Activated CD4-positive, alpha-beta T cell treated with anti-CD3 and anti-CD28 coated beads for 24 hours (primary cell): ENCODE measurements around the gene TP53.

Experiments used
- DNase-seq, 2 donors: peaks; one replicate each; pipeline ENCODE4 v3.0.0-alpha.2; 2020; ENCODE audit warnings: low read depth in 2 of 2

Gene TP53

GRCh38 chr17:7687072-7687907 is at the start of gene TP53:
TP53 (minus strand) TSS chr17:7687490; CDS start chr17:7676594, 10,896 bp downstream.
- peak; percentile 71 to 83 for DNase-seq

DNA sequence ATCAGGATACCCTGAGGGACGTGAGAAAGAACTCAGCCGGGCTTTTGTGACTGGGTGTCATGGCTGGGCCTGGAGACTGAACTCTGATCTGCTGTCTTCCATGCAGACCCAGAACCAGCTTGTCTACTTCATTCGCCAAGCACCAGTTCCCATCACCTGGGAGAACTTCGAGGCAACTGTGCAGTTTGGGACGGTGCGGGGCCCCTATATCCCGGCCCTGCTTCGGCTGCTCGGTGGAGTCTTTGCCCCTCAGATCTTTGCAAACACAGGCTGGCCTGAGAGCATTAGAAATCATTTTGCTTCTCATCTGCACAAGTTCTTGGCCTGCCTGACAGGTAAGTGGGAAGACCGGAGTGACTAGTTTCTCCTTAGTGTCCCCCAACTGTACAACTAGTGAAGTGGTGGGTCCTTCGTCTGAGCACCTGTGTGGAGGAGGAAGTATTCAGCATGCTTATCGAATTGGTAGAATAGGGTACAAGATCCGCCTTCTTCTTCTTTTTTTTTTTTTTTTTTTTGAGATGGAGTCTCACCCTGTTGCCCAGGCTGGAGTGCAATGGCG is 45.8 kb upstream of the TP53 start:
- no peak for DNase-seq

DNA sequence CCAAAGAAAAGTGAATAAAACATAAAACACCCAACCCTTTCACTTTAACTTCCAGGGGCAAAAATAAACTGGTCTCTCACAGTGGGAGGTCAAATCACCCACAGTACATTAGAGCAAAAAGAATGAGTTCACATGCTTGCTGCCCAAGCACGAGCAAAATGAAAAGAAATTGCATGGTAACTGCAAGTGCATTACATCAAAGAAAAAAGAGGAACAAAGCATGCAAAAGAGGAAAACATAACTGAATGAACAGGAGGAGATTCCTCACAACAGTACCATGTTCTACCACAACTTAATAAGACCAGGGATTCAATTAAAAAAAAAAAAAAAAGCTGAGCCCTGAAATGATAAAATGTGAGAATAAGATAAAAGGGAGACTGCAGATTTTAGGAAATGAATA is 42.5 kb upstream of the TP53 start:
- DNase-seq = no peak

GRCh38 chr17:7727886-7728285 is 40.6 kb upstream of the TP53 start:
- DNase-seq = no peak

DNA sequence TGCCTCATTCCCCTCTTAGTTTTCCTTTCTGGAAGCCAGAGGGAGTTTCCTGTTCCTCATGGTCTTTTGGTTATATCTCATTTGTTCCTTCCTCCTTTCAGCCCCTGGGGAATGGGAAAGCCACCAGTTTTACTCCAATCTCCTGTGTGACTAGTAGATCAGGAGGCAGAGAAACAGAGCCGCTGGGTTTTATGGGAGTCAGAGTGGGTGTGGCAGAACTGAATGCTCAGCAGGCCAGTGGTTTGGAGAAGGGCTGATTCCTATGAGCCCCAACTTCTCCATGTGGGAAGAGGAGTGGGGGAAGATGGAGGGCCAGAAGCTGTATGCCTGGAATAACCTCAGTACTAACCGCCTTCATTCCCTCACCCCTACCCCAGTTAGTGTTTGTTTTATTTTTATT is 34.3 kb upstream of the TP53 start:
- DNase-seq = no peak

GRCh38 chr17:7720125-7720524 is 32.8 kb upstream of the TP53 start:
- DNase-seq = no peak

DNA sequence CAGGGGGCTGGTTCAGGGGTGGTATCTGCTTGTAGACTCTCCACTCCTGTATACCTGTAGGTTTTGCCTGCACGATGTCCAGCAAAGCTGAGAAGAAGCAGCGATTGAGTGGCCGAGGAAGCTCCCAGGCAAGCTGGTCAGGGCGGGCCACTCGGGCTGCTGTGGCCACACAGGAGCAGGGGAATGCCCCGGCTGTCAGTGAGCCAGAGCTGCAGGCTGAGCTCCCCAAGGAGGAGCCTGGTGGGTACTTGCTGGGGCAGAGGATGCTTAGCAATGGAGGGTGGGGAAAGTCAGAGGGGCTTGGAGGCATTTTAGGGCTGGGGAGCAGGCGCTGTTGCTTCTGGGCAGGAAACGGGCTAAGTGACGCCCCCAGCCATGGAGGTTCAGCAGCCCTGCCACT is 32.4 kb upstream of the TP53 start:
- no peak for DNase-seq

- DNase-seq = no peak
These were observed 30.6 kb upstream of the TP53 start for GRCh38 chr17:7717756-7718350.

- peak in 1 of 2 donors; percentile 38 for DNase-seq
These were observed 29.8 kb upstream of the TP53 start, which contains the start of gene DNAH2 for GRCh38 chr17:7716901-7717755. DNAH2 (plus strand) TSS chr17:7717744; CDS start chr17:7719735, 1,991 bp downstream.

DNA sequence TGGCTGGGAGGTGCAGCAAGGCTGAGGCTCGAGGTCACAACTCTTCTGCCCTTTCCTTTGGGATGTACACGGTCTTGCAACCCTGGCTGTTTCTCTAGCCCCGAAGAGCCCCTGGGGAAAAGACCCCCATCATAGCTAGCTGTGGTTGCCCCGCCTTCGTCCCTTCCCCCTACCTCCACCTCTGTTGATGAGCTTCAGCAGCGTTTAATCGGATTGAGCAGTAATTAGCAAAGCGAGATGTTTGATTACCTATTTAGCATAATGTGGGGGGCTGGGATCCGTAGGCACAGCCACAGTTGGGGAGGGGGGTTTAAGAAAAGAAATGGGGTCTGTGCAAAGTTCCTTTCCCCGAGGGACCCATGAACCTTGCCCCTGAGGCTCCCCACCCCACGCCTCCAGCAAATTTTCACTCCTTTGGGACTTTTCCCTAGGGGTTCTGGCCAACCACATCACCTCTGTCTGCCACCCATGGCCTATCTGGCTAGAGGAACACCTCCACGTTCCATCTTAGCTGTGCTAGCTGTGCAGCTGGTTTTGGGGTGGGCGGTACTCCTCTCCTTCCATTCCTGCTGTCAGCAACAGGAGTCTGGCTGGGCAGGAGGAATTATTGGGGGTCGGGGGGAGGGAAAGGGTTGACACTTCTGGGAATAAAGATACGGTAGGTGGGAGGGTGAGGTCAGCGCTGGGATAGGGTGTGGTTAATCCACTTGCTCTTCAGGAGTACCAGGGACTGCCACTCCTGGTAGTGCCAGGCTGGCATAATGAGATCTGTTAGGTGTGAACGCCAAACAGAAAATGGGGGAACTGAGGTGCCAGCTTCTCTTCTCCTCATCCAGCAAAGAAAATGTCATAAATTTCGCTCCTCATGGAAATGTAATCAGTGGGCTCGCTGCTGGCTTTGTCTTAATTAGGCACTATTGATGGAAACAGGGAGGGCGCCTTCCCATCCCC is 28.9 kb upstream of the TP53 start:
- no peak for DNase-seq

DNA sequence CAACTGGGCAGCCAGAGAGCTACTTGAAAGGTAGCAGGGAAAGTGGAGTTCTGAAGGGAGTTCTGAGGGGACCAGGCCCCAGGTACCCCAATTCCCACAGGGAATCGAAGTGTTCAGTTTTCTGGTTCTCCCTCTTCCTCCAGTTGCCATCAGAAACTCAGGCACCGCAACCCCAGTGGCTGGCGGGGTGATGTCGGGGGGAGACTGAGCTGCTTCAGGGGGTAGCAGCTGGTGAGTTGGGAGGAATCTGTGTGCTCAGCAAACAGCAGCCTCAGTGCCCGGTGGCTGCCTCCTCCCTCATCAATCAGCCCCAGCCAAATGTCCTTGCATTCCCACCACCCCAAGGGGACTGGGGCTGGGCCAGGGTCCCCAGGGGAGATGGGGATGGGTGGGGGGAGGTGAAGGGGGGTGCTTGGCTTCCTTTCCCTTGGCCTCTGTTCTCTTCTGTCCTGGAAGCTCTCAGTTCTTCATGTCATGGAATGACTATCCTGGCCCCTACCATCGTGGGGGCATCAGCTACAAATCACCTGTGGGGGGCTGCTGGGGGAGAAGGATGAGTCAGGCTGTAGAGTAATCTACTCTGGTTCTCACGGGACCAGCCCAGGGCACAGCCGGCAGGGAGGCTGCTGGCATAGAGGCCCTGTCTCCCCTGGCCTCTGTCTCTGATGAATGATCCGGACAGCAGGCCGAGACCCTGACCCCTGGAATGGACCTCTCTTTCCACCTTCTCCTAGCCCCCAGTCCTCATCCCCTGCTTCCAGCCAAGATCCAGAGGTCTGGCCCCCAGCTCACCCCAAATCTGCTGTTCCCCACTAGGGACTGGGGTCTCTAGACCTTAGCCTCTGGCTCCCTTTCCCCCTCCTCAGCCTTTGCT is 27.7 kb upstream of the TP53 start:
- no peak for DNase-seq

DNA sequence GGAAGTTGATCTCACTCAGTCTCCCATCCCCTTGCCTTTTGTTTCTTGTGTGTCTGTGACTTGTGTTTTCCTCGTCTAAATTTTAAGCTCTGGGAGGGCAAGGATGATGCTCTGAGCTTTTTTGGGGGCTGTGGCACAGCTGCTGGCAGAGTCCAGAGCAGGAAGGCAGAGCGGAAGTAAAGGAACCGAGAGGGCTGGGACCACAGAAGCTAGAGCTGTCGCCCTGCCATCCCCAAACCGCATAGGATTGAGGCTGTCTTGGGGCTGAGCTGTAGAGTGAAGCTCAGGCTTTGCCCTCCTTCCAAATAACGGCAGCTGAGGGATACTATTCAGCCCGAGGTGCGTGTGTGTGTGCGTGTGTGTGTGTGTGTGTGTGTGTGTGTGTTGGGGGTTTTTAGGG is 26.5 kb upstream of the TP53 start:
- no peak for DNase-seq

DNA sequence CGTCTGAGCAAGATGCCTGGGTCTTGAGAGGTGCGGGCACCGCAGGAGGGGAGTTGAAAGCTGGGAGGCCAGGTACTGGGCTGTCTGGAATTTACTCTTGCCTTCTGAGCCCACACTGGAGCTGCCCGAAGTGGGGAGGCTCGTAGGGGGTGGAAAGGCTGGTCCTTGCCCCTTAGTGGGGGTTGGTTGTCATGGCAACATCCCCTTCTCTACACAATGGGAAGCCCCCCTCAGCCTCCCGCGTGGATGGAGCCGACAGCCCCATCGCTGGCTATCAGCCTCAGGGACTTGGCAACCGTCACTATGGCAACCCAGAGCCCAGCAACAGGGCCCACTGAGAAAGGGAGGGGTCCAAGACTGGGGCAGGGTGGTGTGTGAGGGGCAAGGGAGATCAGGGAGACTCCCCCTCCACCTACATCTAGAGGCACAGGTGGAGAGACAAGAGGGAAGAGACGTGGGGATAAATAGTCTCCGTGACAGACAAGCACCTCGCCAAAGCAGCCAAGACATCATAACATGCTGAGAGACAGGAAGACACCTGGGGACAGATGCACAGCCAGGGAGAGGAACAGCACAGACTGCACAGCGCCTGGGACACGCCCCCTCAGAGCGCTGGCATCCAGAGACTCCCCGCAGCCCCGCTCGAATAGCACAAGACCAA is 25.0 kb upstream of the TP53 start:
- no peak for DNase-seq

GRCh38 chr17:7711051-7711755 is 23.9 kb upstream of the TP53 start:
- DNase-seq = no peak

- no peak for DNase-seq
These were observed 23.0 kb upstream of the TP53 start for GRCh38 chr17:7710301-7710700.

GRCh38 chr17:7709031-7709430 is 21.7 kb upstream of the TP53 start:
- DNase-seq = no peak

- no peak for DNase-seq
These were observed 20.8 kb upstream of the TP53 start for GRCh38 chr17:7707858-7708750.

DNA sequence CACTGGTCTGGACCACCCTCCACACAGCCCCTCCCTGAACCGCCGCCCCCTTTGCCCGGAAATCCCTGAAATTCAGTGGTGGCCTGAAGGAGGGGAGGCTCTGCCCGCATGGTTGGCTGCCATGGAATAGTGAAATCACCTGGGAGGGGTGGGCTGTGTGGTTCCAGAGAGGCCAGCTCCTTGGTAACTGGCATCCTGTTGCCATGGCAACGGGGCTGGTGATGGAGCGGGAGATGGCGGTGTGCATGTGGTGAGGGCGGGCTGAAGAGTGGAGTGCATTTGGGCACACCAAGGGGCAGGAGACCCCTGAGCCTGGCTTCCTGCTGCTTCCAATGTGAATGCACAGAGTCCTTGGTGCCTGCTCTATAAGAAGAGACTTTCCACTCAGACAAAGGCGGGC is 20.2 kb upstream of the TP53 start:
- DNase-seq = no peak
